Liver (tissue), 9 donors: Measurements from ENCODE around the gene ERCC6L2. TPM values are rescaled to one million over a fixed set of nuclear protein-coding genes. Genes with fewer than 3 reads are reported as not detected.

Source experiments
- DNase-seq: peaks from one replicate; pipeline ENCODE4 v3.0.0-alpha.2; 2017; ENCODE audit warnings: low spot score
- H3K27ac ChIP-seq, 2 donors: one replicate each; pipeline ENCODE4 v1.7.0; 2013; ENCODE audit warnings: inconsistent platforms in 2 of 2, low read length in 2 of 2, control low read depth in 1 of 2, low read depth in 1 of 2, mild to moderate bottlenecking in 1 of 2
- H3K27me3 ChIP-seq, 4 donors: one replicate each; pipeline versions ENCODE4 v1.6.1 to v1.7.0; 2013; ENCODE audit warnings: low read length in 3 of 4, inconsistent platforms in 1 of 4, mild to moderate bottlenecking in 1 of 4, moderate library complexity in 1 of 4; ENCODE audit not compliant: control insufficient read depth in 4 of 4, insufficient read depth in 4 of 4
- H3K36me3 ChIP-seq, 4 donors: one replicate each; pipeline versions ENCODE4 v1.6.1 to v1.7.0; 2013; ENCODE audit warnings: low read length in 3 of 4, mild to moderate bottlenecking in 3 of 4, low read depth in 1 of 4, moderate library complexity in 1 of 4; ENCODE audit not compliant: control insufficient read depth in 4 of 4, insufficient read depth in 3 of 4
- H3K4me1 ChIP-seq, 4 donors: one replicate each; pipeline versions ENCODE4 v1.6.1 to v1.7.0; 2013; ENCODE audit warnings: low read length in 3 of 4, mild to moderate bottlenecking in 3 of 4, moderate library complexity in 1 of 4; ENCODE audit not compliant: control insufficient read depth in 4 of 4, insufficient read depth in 4 of 4
- H3K4me3 ChIP-seq, 3 donors: one replicate each; pipeline versions ENCODE4 v1.6.1 to v1.7.0; 2013; ENCODE audit warnings: low read length in 3 of 3, control low read depth in 1 of 3, low read depth in 1 of 3, mild to moderate bottlenecking in 1 of 3
- H3K9ac ChIP-seq, 2 donors: one replicate each; pipeline ENCODE4 v1.7.0; 2013; ENCODE audit warnings: low read length in 2 of 2, mild to moderate bottlenecking in 2 of 2, moderate library complexity in 2 of 2, control low read depth in 1 of 2, low read depth in 1 of 2
- H3K9me3 ChIP-seq, 4 donors: one replicate each; pipeline versions ENCODE4 v1.6.1 to v1.7.0; 2013; ENCODE audit warnings: low read length in 3 of 4; ENCODE audit not compliant: control insufficient read depth in 4 of 4
- EGR1 ChIP-seq, 2 donors: IDR thresholded peaks; 2 replicates each; pipeline ENCODE4 v1.6.1; 2016 to 2018; ENCODE audit warnings: antibody characterized with exemption in 2 of 2, low read depth in 2 of 2
- FOXA1 ChIP-seq: IDR thresholded peaks from 2 replicates; pipeline ENCODE4 v1.6.1; 2016; ENCODE audit warnings: antibody characterized with exemption
- FOXA2 ChIP-seq: IDR thresholded peaks from 2 replicates; pipeline ENCODE4 v1.6.1; 2016; ENCODE audit warnings: antibody characterized with exemption
- GABPA ChIP-seq, 2 donors: IDR thresholded peaks in 1 of 2; conservative IDR thresholded peaks in 1 of 2; 2 replicates each; pipeline ENCODE4 v1.6.1; 2016; ENCODE audit warnings: antibody characterized with exemption in 2 of 2, mild to moderate bottlenecking in 1 of 2, moderate library complexity in 1 of 2
- HNF4A ChIP-seq, 2 donors: conservative IDR thresholded peaks; 2 replicates each; pipeline ENCODE4 v1.6.1; 2016; ENCODE audit warnings: antibody characterized with exemption in 2 of 2, mild to moderate bottlenecking in 2 of 2
- HNF4G ChIP-seq: IDR thresholded peaks from 2 replicates; pipeline ENCODE4 v1.6.1; 2016; ENCODE audit warnings: antibody characterized with exemption
- JUND ChIP-seq, 2 donors: IDR thresholded peaks; 2 replicates each; pipeline ENCODE4 v1.6.1; 2016; ENCODE audit warnings: antibody characterized with exemption in 2 of 2
- NR2F2 ChIP-seq: IDR thresholded peaks from 2 replicates; pipeline ENCODE4 v1.6.1; 2016; ENCODE audit warnings: antibody characterized with exemption
- RAD21 ChIP-seq, 2 donors: IDR thresholded peaks; 2 replicates each; pipeline ENCODE4 v1.6.1; 2016; ENCODE audit warnings: antibody characterized with exemption in 2 of 2, mild to moderate bottlenecking in 2 of 2
- RXRA ChIP-seq, 2 donors: IDR thresholded peaks; 2 replicates each; pipeline ENCODE4 v1.6.1; 2017 to 2018; ENCODE audit warnings: antibody characterized with exemption in 2 of 2, mild to moderate bottlenecking in 1 of 2
- SP1 ChIP-seq: IDR thresholded peaks from 2 replicates; pipeline ENCODE4 v1.6.1; 2018; ENCODE audit warnings: antibody characterized with exemption, mild to moderate bottlenecking
- TAF1 ChIP-seq: conservative IDR thresholded peaks from 2 replicates; pipeline ENCODE4 v1.6.1; 2016; ENCODE audit warnings: antibody characterized with exemption, mild to moderate bottlenecking
- YY1 ChIP-seq: IDR thresholded peaks from 2 replicates; pipeline ENCODE4 v1.6.1; 2016; ENCODE audit warnings: antibody characterized with exemption, mild to moderate bottlenecking
- WGBS: extraction: QIAGEN DNeasy Blood & Tissue Kit; methylation state at CpG from one replicate; pipeline ENCODE4 v1.1.7; 2013; 5-methylcytosine and 5-hydroxymethylcytosine counted together
- polyA plus RNA-seq, 2 donors: library from polyadenylated mRNA; stranded (reverse) in 1 of 2; unstranded in 1 of 2; fragments of 200-250 nt in 1 of 2; fragments of >200 nt in 1 of 2; fragmentation: Nextera tagmentation in 1 of 2; extraction: Ambion mirVana in 1 of 2; gene quantifications; one replicate each; pipeline versions ENCODE4 v1.2.1 to v1.2.3, GENCODE V29; 2013 to 2015
- total RNA-seq, 2 donors: library from RNA; depleted of rRNA; stranded (reverse); fragments of >200 nt; gene quantifications; one replicate each; pipeline ENCODE4 v1.2.3, GENCODE V29; 2014
- TF ChIP-seq, protein P1 (sequence below): IDR thresholded peaks from 2 replicates; pipeline ENCODE4 v1.6.1; 2016; ENCODE audit warnings: antibody characterized with exemption
- TF ChIP-seq, protein P2 (sequence below): IDR thresholded peaks from 2 replicates; pipeline ENCODE4 v1.6.1; 2016; ENCODE audit warnings: antibody characterized with exemption
- TF ChIP-seq, protein P3 (sequence below): fragments of 150-350 bp; IDR thresholded peaks from 2 replicates; pipeline ENCODE4 v1.5.1; 2017; ENCODE audit warnings: improper control_type of control experiment, low read depth, low read length; ENCODE audit not compliant: missing input control
- TF ChIP-seq, protein P4 (sequence below): IDR thresholded peaks from 2 replicates; pipeline ENCODE4 v1.6.1; 2016; ENCODE audit warnings: antibody characterized with exemption, mild to moderate bottlenecking
- TF ChIP-seq, protein P5 (sequence below): IDR thresholded peaks from 2 replicates; pipeline ENCODE4 v1.6.1; 2016; ENCODE audit warnings: antibody characterized with exemption
- donor health status: healthy.
- donor health status: healthy.
- donor health status: healthy.
- donor health status: healthy.
- donor health status: healthy.

The ERCC6L2 gene
- total and polyA plus RNA-seq, 4 donors, result 4.7 to 46.0 (median 22.0) TPM

DNA sequence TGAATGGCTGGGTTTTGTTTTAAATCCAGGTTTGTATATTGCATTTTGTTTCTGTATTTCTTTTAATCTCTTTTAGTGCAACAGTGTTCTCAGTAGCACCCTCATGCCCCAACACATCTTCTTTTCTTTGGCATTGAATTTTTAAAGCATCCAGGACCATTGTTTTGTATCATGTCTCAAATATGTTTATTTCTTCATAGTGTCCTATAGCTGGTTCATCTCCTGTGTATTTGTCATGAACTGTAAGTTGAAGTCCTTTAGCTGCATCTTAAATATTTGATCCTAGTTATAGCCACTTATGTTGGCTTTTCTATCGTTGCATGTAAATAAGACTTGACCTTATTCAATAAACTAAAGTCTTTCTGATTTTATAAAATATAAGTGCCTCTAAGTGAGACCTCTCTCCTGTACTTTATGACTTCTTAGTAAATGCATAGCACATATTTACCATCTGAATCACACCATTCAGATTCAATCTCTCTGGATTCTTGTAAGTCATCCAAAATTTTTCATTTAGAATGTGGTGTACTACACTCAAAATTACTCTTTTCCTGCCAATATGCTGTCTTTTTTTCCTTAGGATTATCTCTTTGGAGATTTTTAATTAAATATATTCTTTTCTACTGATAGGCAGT lies 21.0 kb upstream of the ERCC6L2 start:
- WGBS, result 88% methylated on average over 1 of the region's 1 CpG
- no peak overlapping the region for H3K9ac ChIP-seq
- no peaks in the 10 kb centered on the region for H3K9me3 ChIP-seq
- no peak for DNase-seq
- peaks cover 0 to 1% (median 0%) of the 10 kb centered on the region in 4 donors for H3K36me3 ChIP-seq
- H3K27me3 ChIP-seq, result no peaks in the 10 kb centered on the region
- no peak overlapping the region for H3K27ac ChIP-seq
- H3K4me3 ChIP-seq, result no peak overlapping the region
- TF ChIP-seq, protein P1, sequence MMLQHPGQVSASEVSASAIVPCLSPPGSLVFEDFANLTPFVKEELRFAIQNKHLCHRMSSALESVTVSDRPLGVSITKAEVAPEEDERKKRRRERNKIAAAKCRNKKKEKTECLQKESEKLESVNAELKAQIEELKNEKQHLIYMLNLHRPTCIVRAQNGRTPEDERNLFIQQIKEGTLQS, result no peak
- TF ChIP-seq RAD21 (IDR thresholded peaks at IDR 0.05) (no peak), FOXA2 (no peak), YY1 (no peak), GABPA (IDR thresholded peaks at IDR 0.05 in 1 of 2, conservative IDR thresholded peaks at IDR 0.05 in 1 of 2) (no peak), FOXA1 (no peak), JUND (IDR thresholded peaks at IDR 0.05) (no peak), EGR1 (IDR thresholded peaks at IDR 0.05; ENCODE audit: low read depth in 2 of 2) (no peak), HNF4A (conservative IDR thresholded peaks at IDR 0.05) (no peak), HNF4G (no peak), SP1 (no peak), RXRA (IDR thresholded peaks at IDR 0.05) (no peak), TAF1 (no peak), NR2F2 (no peak)
- TF ChIP-seq, protein P2, sequence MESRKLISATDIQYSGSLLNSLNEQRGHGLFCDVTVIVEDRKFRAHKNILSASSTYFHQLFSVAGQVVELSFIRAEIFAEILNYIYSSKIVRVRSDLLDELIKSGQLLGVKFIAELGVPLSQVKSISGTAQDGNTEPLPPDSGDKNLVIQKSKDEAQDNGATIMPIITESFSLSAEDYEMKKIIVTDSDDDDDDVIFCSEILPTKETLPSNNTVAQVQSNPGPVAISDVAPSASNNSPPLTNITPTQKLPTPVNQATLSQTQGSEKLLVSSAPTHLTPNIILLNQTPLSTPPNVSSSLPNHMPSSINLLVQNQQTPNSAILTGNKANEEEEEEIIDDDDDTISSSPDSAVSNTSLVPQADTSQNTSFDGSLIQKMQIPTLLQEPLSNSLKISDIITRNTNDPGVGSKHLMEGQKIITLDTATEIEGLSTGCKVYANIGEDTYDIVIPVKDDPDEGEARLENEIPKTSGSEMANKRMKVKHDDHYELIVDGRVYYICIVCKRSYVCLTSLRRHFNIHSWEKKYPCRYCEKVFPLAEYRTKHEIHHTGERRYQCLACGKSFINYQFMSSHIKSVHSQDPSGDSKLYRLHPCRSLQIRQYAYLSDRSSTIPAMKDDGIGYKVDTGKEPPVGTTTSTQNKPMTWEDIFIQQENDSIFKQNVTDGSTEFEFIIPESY, result no peak
- TF ChIP-seq, protein P3, sequence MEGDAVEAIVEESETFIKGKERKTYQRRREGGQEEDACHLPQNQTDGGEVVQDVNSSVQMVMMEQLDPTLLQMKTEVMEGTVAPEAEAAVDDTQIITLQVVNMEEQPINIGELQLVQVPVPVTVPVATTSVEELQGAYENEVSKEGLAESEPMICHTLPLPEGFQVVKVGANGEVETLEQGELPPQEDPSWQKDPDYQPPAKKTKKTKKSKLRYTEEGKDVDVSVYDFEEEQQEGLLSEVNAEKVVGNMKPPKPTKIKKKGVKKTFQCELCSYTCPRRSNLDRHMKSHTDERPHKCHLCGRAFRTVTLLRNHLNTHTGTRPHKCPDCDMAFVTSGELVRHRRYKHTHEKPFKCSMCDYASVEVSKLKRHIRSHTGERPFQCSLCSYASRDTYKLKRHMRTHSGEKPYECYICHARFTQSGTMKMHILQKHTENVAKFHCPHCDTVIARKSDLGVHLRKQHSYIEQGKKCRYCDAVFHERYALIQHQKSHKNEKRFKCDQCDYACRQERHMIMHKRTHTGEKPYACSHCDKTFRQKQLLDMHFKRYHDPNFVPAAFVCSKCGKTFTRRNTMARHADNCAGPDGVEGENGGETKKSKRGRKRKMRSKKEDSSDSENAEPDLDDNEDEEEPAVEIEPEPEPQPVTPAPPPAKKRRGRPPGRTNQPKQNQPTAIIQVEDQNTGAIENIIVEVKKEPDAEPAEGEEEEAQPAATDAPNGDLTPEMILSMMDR, result no peak
- TF ChIP-seq, protein P4, sequence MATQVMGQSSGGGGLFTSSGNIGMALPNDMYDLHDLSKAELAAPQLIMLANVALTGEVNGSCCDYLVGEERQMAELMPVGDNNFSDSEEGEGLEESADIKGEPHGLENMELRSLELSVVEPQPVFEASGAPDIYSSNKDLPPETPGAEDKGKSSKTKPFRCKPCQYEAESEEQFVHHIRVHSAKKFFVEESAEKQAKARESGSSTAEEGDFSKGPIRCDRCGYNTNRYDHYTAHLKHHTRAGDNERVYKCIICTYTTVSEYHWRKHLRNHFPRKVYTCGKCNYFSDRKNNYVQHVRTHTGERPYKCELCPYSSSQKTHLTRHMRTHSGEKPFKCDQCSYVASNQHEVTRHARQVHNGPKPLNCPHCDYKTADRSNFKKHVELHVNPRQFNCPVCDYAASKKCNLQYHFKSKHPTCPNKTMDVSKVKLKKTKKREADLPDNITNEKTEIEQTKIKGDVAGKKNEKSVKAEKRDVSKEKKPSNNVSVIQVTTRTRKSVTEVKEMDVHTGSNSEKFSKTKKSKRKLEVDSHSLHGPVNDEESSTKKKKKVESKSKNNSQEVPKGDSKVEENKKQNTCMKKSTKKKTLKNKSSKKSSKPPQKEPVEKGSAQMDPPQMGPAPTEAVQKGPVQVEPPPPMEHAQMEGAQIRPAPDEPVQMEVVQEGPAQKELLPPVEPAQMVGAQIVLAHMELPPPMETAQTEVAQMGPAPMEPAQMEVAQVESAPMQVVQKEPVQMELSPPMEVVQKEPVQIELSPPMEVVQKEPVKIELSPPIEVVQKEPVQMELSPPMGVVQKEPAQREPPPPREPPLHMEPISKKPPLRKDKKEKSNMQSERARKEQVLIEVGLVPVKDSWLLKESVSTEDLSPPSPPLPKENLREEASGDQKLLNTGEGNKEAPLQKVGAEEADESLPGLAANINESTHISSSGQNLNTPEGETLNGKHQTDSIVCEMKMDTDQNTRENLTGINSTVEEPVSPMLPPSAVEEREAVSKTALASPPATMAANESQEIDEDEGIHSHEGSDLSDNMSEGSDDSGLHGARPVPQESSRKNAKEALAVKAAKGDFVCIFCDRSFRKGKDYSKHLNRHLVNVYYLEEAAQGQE, result no peak
- H3K4me1 ChIP-seq, result no peaks in the 10 kb centered on the region

DNA sequence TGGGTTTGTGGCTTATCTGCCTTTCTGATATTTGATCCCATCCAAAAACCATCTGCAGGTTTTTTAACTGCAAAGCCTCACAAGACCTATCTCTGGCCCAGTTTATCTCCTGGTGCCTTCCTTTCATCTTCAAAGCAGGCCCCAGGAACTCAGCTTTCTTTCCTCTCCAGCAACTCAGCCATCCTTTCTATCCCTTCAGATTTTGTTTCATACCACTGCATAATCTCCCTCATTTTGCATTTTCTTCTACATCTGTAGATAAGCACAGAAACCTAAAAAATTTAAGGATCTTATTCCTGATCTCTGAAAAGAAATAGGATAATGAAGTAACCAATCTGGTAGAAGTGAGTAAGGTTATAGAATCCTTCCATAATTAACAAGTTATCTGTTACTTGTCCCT lies 19.5 kb upstream of the ERCC6L2 start:
- Histone ChIP-seq H3K36me3 (peaks cover 0 to 1% (median 0%) of the 10 kb centered on the region in 4 donors), H3K4me3 (no peak overlapping the region), H3K4me1 (no peaks in the 10 kb centered on the region), H3K27ac (no peak overlapping the region), H3K9me3 (no peaks in the 10 kb centered on the region), H3K9ac (no peak overlapping the region), H3K27me3 (no peaks in the 10 kb centered on the region)
- TF ChIP-seq SP1 (no peak), FOXA1 (no peak), GABPA (IDR thresholded peaks at IDR 0.05 in 1 of 2, conservative IDR thresholded peaks at IDR 0.05 in 1 of 2) (no peak), JUND (IDR thresholded peaks at IDR 0.05) (no peak), RAD21 (IDR thresholded peaks at IDR 0.05) (no peak), HNF4G (no peak), FOXA2 (no peak)
- TF ChIP-seq, protein P2, result no peak
- TF ChIP-seq, protein P4, result no peak
- TF ChIP-seq, protein P5, sequence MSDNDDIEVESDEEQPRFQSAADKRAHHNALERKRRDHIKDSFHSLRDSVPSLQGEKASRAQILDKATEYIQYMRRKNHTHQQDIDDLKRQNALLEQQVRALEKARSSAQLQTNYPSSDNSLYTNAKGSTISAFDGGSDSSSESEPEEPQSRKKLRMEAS, result no peak
- DNase-seq, result no peak
